HG02678 (cell line): ENCODE data around the gene PTPN14.
A peak's percentile ranks its signal among the peaks of the same experiment; 100 is the strongest.

Source experiments
- ATAC-seq: cut with Tn5 transposase; IDR thresholded peaks from one replicate; pipeline ENCODE4 v1.9.1; 2021; ENCODE audit warnings: mild to moderate bottlenecking, moderate library complexity; ENCODE audit not compliant: unreplicated experiment

PTPN14 gene

DNA sequence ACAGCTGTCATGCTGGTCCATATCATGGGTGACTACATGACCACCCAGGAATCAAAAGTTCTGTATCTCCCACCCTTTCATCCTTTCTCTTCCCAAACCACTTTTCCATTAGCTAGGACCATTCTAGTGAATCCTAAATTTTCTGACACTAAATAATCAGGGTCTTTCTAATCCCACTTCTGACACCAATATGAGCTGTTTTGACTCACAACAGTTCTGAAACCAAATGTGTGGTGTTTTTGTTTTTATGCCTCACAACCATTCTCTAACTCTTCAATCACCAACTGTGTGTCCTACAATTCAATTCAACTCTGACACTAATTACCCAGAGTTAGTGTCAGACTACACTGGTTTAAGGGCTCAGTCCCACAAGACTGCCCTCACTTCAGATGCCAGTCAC is 206.5 kb downstream of the PTPN14 start:
- no peak for ATAC-seq

DNA sequence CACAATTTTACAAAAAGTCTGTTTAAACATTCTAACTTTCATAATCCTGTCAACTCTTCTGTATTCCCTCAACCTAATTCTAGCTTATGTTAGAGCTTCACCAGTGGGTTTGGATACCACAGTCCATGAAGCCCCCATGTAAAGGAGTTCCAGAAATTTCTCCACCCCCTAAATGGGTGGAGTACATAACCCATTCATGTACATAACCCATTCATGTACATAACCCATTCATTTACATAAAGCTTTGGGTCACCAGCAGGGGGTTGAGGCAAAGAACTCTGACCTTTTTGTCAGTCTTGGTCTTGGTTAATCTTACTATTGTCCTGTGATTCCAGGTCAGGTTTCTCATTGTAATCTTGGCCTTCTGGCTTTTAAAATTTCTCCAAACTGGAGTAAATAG is 208.9 kb downstream of the PTPN14 start:
- no peak for ATAC-seq

DNA sequence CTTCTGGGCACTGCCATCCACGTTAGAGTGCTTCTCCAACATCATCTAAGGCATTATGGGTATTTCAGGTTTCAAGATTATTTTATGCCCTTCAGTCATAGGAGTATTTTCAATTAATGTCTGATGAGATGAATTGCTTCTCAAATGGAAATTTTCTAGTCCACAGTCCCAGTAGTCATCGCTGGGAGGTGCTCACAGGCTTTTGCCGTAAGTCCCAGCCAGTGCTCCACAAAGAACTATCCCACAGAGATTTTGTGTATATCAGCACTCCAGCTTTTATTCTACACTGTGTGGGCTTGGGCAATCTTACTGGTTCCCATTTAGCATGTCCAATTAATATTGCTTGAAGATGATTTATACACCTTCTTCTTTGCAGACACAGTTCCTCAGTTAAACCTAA is 209.5 kb downstream of the PTPN14 start:
- ATAC-seq = no peak

DNA sequence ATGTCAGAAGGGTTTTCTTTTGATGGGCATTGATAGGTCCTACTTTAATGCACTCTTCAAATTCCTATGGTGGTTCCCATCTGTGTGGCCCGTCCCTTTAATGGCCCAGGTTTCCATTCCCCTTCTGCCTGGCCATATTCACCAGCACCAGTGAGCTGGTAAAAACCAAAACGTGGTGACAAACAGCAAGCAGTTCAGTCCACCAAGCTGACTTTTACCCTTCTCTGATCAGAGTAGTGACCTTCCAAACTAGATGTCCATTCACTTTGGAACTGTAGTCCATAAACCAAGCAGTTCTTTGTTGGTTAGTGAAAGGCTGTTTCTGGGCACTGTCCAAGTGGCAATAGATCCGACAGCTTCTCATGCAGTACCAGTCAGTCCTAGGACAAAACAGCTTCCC is 209.9 kb downstream of the PTPN14 start:
- no peak for ATAC-seq

DNA sequence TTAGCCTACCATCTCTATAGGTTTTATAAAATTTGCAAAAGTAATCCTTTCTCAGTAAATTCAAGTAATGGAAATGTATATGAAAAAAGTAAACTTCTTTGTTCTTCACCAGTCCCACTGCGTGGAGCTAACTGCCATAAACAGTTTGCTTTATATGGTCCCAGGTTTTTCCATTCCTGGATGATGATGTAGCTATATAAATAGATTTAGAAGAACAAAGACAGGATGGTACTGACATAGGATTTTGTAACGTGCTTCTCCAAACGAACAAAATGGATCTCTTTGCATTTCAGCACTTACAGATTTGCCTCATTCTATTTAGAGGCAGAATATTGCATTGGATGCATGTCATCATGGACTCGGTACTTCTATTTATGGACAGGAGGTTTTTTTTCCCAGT is 213.2 kb downstream of the PTPN14 start:
- no peak for ATAC-seq

DNA sequence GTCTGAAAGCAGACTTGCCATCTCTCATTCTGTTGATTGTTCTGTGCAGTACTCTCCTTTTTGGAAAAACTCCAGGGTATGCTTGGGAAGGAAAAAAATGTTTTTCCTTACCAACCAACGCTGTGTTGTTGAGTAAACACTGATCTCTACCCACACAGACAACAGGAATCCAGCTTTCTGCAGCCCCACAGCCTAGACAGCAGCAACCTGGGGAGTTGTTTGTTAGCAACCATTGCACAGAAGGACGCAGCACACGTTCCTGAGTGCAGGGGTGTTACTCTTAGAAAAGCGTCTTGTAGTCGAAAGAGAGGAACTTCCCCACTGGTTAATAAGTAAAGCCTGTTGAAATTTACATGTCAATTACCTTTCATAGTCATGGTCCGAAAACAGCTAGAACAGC is 213.9 kb downstream of the PTPN14 start:
- no peak for ATAC-seq

DNA sequence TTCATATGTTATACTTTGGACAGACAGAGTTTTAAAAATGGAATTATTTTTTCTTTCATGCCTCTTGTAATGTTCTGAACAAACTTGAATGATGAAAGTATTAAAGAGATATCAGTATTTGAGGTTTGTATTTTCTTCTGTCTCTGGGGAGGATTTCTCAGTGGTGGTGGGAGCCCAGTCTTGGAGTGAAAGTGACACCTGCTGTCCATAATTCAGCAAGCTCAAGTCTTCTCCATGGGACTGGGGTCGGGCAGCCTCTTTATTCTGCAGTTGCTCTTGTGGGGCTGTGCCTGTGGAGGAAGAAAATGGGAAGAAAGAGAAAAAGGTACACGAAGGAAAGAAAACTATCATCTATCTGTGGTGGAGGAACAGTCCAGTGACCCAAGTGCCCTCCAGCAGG is 214.4 kb downstream of the PTPN14 start:
- no peak for ATAC-seq

DNA sequence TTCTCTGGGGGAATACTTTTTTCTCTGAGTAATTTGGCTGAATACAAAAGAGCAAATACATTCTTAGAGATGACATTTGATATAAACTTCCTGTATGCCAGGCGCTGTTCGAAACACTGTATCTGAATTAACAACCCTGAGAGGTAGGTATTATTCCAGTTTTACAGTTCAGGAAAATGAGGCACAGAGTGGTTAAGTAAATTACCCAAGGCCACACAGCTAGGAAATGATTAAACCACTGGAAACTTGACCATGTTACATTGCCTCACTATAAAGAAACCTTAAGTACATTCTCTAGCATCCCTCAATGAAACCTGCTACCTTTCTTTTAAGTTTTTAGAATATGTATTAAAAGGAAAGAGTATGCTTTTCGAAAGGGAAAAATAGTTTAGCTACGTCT is 215.8 kb downstream of the PTPN14 start:
- ATAC-seq = no peak

DNA sequence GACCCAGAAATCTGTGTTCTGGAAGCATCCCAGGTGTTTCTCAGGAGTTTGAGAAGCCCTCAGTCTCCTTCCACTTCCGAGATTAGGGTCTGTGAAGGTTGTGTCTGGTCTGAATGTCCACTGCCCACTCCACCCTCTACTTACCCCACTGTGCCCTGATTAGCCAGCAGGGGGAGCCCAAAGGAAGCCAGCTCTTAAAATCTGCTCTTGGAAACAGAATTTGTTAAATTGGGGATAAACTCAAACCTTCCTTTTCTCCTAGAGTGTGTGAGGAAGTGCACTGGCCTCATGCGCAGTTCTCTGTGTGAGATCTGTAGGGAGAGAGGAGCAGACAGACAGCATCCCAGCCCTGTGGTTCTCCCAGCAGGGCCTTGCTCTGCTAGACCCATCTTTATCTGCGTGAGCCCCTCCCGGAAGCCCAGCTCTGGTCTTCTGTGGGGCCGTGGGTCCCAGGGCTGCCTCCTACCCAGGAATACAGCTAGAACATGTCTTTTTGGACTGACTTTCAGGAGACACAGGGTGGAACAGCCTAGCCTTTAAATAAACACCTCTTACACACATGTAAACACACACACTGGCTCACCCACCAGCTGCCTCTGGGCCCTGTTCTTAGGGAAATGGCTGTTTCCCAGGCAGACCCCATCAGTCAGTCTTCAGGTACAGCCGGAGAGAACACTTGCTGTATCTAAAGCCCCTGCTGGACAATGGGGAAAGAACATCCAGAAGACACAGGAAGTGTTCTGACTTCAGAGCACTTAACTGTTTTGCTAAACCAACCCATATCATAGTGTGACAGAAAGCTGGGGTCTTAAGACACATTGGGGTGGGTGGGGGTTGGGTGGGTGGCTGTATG is 218.2 kb downstream of the PTPN14 start:
- no peak for ATAC-seq

DNA sequence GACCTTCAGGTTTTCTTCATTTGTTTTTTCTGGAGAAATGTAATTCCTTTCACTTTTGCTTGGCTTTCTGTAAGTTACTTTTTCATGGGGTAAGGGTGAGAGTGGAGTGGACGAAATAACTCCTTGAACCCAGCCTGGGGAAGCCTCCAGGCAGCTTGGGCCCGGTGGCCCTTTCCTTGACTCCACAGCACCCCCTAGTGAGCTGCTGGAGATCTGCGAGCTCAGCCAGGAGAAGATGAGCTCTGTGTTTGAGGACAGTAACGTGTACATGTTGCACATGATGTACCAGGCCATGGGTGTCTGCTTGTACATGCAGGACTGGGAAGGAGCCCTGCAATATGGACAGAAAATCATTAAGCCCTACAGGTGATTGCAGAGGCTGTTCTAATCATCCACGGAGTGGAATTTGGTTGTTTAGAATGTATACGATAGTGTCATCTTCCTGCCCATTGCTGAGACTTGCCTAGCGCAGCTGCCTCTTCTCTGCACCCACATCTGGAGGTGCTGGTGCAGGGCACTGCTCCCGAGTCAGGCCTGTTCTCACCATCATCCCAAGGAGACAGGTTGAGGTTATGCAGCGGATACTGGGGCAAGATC is 219.5 kb downstream of the PTPN14 start:
- peak; percentile 47 for ATAC-seq

DNA sequence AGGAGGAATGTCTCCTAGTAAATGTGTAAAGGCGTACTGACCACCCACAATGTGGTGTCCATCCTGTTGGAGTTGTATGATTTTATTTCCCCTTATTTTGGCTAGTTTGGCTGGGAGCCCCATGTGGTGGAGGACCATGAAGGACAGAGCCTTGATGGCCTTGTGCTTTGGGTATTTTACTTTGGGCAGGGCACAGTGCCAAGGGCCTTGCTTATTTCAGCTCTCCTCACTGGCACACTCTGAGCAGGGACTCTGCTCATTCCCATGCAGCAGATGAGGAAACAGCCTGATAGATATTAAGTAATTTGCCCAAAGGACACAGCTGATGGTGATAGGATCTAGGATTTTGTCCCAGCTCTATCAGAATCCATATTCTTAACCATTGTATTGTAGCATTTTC is 220.2 kb downstream of the PTPN14 start:
- no peak for ATAC-seq

DNA sequence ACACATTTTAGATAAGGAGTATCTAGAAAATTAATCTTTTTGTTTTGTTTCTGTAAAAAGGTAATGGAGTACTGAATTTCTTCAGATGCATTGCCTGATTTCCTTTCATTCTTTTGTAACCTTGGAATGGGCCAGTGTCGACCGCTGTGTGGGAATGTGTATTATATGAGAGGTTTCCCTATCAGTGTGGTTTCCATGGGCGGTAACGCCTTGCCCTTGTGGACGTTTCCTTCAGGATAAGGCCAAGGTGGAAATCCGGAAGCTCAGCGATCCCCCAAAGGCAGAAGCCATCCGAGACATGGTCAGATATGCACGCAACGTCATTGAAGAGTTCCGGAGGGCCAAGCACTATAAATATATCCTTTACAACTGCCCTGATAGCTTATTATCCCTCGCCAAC is 220.7 kb downstream of the PTPN14 start:
- ATAC-seq = no peak

DNA sequence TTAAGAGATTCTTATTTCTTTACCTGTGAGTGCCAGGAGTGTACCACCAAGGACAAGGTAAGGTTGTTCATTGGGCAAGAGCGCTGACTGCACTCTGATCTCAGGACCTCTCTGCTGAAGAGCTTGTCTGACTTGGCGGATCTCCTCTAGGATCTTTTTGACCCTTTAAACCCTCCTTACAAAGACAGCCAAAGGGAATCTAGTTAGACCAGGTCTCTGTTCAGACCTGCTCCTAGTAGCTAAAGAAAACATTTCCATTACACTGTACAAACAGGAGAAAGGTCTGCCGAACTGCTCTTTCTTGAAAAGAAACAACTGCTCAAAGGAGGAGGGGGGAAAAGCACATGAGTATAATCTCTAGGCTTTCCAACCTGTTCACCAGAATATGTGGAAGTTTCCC is 221.2 kb downstream of the PTPN14 start:
- ATAC-seq = no peak

DNA sequence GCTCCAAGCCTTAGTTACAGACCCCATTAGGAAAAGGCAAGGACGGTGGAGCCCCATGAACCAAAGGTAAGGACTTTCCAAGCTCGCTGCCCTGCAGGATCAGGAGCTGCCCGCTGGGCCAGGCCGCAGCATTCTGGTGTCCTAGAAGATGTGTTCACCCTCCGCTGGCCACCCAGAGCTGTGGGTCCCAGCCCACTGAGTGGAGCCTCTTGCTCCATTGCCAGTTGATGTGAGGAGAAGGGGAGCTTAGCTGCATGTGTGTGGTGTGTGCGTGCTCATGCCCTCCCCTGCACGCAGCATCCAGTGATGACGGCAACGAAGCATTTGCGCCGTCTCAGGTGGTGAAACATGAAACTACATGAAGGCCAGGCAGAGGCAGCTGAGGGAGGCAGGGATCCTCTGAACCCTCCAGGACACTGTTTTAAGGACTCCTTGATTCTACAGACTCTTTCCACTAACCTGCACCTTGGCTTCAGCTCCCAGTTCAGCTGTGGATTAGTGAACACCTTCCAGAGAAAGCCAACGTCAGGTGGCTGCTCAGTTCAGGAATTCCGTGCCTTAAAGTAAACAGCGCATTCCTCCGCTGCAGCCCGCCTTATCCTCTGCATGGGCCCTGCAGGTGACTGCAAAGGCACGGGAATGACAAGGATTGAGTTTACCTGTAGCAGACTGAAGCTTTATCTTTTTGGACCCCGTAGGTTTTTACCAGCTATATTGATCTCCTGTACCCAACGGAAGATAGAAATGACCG is 221.8 kb downstream of the PTPN14 start:
- no peak for ATAC-seq

DNA sequence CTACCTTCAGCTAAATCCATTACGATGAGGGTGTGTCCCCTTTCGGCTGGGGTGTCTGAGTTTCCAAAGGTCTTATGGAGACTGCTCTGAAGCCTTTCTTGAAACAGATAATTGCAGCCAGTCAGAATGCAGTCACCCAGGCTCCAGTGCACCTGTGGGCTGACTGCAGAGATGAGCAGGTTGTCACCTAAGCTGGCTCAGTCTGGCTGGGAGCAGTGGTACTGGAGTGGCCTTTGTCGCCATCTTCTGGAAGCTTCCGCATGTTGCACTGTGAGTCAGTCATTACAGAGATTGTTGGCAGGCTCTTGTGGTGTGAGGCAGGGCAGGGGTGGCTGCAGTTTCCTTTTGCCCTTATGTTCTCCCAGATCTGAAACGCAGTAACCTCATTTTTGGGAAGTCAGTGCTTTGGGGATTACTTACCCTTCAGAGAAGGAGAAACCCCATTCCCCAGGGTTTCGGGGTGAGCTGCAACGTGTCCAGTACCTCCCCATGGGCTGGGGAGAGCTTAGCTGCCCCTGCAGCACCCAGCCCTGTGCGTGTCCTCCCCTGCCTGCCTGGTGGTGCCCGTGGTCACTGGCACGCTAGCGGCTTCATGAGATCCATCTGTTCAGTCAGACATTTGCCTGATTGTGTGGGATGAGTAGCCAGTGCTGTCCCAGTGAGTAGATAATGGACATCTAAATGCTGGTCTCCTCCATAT is 222.5 kb downstream of the PTPN14 start:
- peak; percentile 87 for ATAC-seq

DNA sequence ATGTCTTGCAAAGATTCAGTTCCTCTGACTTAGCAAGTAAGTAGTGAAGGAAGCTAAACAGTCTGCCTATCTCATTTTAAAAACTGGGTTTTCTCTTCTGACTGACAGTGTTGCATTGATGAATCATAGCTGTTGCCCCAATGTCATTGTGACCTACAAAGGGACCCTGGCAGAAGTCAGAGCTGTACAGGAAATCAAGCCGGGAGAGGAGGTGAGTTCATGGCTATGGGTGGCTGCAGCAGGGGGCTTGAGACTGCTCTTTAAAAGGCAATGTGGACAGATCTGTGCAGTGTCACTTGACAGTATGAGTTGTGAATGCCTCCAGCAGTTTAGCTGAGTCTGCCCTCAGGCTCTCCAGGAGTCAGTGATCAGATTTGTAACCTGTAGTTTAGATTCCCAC is 223.9 kb downstream of the PTPN14 start:
- no peak for ATAC-seq

DNA sequence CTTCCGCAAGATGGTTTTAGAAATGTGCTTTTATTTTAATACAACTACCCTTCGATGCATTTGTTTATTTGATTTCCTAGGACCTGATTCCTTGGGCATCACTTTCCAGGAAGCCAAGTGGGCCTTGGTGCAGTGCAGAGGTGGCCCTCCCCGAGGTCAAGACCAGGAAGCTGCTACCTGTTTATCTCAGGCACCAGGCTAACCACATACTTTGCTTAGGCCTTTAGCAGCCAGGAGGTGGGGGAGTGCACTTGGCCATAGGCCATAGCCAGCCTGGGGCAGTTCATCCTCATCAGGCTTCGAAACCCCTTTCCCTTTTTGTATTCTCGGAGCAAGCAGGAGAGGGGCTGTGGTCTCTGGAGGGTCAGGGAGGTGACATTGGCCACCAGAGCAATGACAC is 225.0 kb downstream of the PTPN14 start:
- peak; percentile 71 for ATAC-seq

DNA sequence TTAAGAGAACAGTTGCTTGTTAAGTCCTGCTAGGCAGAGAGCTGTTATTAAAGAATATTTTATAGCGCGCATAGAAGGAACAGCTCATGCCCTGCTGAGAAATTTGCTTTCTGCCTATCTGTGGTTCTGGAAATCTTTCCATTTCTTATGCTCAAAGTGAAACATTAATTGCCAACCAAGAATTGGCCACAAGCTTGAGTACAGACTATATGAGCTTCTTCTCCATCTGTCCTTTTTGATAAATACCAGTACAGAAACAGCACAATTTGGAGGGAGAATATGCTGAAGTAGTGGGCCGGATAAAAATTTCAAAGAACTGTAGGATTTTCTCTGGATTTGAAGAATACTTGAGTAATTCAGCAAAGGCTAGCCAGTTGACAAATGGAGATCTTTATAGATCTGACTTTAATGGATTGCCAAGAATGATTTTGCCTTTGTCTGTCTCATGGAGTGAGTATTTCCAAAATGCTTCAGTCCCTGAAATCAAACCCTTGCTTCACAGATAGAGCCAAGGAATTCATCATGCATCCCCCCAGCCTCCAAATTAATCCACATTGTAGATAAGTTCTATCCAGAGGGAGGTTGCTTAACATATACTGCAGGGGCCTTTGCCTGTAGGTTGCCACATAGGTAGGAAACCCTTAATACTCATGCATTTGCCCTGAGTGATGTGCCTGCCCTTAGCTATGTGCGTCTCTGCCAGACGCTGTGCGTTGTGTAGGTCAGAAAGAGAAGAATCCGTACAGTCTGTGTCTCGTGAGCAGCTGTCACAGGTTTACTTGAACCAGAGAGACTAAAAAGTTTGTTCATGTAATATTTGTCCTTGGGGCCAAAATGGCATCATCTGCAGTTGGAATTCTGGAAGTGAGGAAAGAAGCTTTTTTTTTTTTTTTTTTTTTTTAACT is 226.3 kb downstream of the PTPN14 start:
- no peak for ATAC-seq

DNA sequence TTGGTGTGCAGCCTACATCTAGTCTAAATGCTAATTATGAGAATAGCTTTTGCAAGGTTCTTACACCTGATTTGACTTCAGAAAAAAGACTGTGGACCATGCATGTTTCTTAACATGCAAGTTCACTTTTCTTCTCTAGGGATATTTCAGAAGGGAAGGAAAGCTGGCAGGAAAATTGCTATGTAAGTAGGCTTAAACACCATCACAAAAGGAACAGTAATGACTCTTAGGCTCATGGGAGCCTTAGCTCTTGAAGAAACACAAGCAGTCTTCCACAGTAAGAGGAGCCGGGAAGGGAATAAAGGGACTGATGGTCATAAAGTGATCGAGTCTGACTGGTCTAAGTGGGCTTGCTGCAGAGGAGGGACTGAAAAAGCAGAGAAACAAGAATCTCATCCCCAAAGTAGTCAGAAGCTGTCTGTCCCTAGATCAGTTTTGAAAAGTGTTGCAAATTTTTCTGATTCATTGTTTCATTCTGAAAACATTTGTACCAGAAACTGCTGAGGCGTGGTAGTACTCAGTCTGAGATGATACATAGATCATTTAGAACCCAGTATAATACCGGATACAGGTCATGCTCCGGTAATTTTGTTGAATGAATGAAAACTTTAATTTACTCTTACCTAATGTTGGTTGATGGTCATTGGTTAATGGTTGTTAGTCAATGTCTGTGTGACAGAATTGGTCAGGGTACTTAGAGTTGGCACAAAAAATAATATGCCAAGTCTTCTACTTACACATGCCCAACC is 229.5 kb downstream of the PTPN14 start:
- ATAC-seq = no peak

DNA sequence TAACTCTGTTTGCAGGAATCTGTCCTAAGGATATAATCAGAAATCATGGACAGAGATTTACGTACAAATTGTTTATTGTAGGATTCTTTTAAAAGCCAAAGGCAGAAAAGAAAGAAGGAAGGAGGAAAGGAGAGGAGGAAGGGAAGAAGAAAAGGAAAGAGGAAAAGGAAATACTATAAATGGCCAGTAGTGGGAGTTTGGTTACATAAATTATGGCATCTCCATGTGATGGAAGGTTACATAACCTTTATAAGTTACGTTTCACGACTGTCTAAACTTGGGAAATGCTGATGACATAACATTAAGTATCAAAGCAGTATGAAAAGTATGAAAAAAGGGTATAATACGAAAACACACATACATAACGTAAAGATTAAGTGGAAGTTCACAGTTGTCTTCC is 231.5 kb downstream of the PTPN14 start:
- no peak for ATAC-seq
